ENCODE results near the gene IVD. TPM values are rescaled to one million over a fixed set of nuclear protein-coding genes. Genes with fewer than 3 reads are reported as not detected.

IVD gene
- total RNA-seq, 4 donors from 2014 or later, result 38.8 to 50.7 (median 44.7) TPM

GRCh38 chr15:40459391-40460015 lies 53.9 kb downstream of the IVD start:
- Histone ChIP-seq H3K4me3 (no peak overlapping the region), H3K36me3 (peaks cover 24 to 62% (median 51%) of the 10 kb centered on the region in 4 donors), H3K4me1 (peaks cover 24% of the 10 kb centered on the region in 4 donors), H3K9me3 (no peaks in the 10 kb centered on the region), H3K27ac (replicated peaks in 1 of 4) (no peak overlapping the region), H3K27me3 (no peaks in the 10 kb centered on the region)
- TF ChIP-seq POLR2A (IDR thresholded peaks at IDR 0.05; ENCODE audit: low read depth) (no peak), CTCF (IDR thresholded peaks at IDR 0.05) (no peak), EP300 (IDR thresholded peaks at IDR 0.05) (no peak)
- whole genome bisulfite sequencing, result 93% methylated on average over 16 of the region's 19 CpGs
- no peak for DNase-seq (ENCODE audit: extremely low spot score)
- intact Hi-C loops (cut with DNase I), result no loop called here

- Histone ChIP-seq H3K9me3 (no peaks in the 10 kb centered on the region), H3K4me3 (no peak overlapping the region), H3K27me3 (no peaks in the 10 kb centered on the region), H3K36me3 (peaks cover 27 to 72% (median 60%) of the 10 kb centered on the region in 4 donors), H3K27ac (replicated peaks in 1 of 4) (no peak overlapping the region), H3K4me1 (peaks cover 14 to 15% (median 15%) of the 10 kb centered on the region in 4 donors)
- intact Hi-C loops (cut with DNase I), result no loop called here
- DNase-seq (ENCODE audit: extremely low spot score), result no peak
- 100% methylated on average over 1 of the region's 2 CpGs for WGBS
- TF ChIP-seq POLR2AphosphoS5 (IDR thresholded peaks at IDR 0.05), result no peak
- TF ChIP-seq POLR2A (IDR thresholded peaks at IDR 0.05; ENCODE audit: low read depth), result no peak
- TF ChIP-seq EP300 (IDR thresholded peaks at IDR 0.05), result no peak
Measured at GRCh38 chr15:40460404-40460803, 54.8 kb downstream of the IVD start.

GRCh38 chr15:40461958-40462357 lies 56.4 kb downstream of the IVD start:
- intact Hi-C loops (cut with DNase I), result no loop called here
- 89% methylated on average over 9 of the region's 21 CpGs for WGBS
- no peaks in the 10 kb centered on the region for H3K9me3 ChIP-seq
- H3K4me1 ChIP-seq, result peaks cover 0 to 6% (median under 1%) of the 10 kb centered on the region in 4 donors
- H3K4me3 ChIP-seq, result no peak overlapping the region
- H3K27ac ChIP-seq (replicated peaks in 1 of 4), result no peak overlapping the region
- H3K36me3 ChIP-seq, result peaks cover 36 to 87% (median 76%) of the 10 kb centered on the region in 4 donors
- H3K27me3 ChIP-seq, result no peaks in the 10 kb centered on the region
- no peak for DNase-seq (ENCODE audit: extremely low spot score)
- TF ChIP-seq CTCF (IDR thresholded peaks at IDR 0.05) (no peak), POLR2AphosphoS5 (IDR thresholded peaks at IDR 0.05) (no peak), POLR2A (IDR thresholded peaks at IDR 0.05; ENCODE audit: low read depth) (no peak), EP300 (IDR thresholded peaks at IDR 0.05) (no peak)

- no peaks in the 10 kb centered on the region for H3K9me3 ChIP-seq
- DNase-seq (ENCODE audit: extremely low spot score), result no peak
- peaks cover 36 to 93% (median 82%) of the 10 kb centered on the region in 4 donors for H3K36me3 ChIP-seq
- H3K27me3 ChIP-seq, result no peaks in the 10 kb centered on the region
- no peak overlapping the region for H3K27ac ChIP-seq (replicated peaks in 1 of 4)
- intact Hi-C loops (cut with DNase I), result no loop called here
- 94% methylated on average over 2 of the region's 2 CpGs for WGBS
- TF ChIP-seq EP300 (IDR thresholded peaks at IDR 0.05) (no peak), POLR2AphosphoS5 (IDR thresholded peaks at IDR 0.05) (no peak), CTCF (IDR thresholded peaks at IDR 0.05) (no peak), POLR2A (IDR thresholded peaks at IDR 0.05; ENCODE audit: low read depth) (no peak)
- peaks cover 0 to 6% (median 0%) of the 10 kb centered on the region in 4 donors for H3K4me1 ChIP-seq
- no peak overlapping the region for H3K4me3 ChIP-seq
Measured at GRCh38 chr15:40463279-40463678, 57.7 kb downstream of the IVD start.

GRCh38 chr15:40463886-40464545 lies 58.4 kb downstream of the IVD start:
- Histone ChIP-seq H3K4me3 (no peak overlapping the region), H3K27me3 (no peaks in the 10 kb centered on the region), H3K4me1 (peaks cover 0 to 6% (median 0%) of the 10 kb centered on the region in 4 donors), H3K36me3 (peaks cover 31 to 86% (median 75%) of the 10 kb centered on the region in 4 donors), H3K9me3 (no peaks in the 10 kb centered on the region), H3K27ac (replicated peaks in 1 of 4) (no peak overlapping the region)
- TF ChIP-seq CTCF (IDR thresholded peaks at IDR 0.05), result no peak
- no peak for TF ChIP-seq POLR2A (IDR thresholded peaks at IDR 0.05; ENCODE audit: low read depth)
- TF ChIP-seq POLR2AphosphoS5 (IDR thresholded peaks at IDR 0.05), result no peak
- no peak for TF ChIP-seq EP300 (IDR thresholded peaks at IDR 0.05)
- no peak for DNase-seq (ENCODE audit: extremely low spot score)
- intact Hi-C loops (cut with DNase I), result no loop called here
- 95% methylated on average over 13 of the region's 14 CpGs for WGBS

Measured in esophagus muscularis mucosa (tissue), 4 donors.